ENCODE data around the gene EYS.

- TF ChIP-seq POLR2A (IDR thresholded peaks at IDR 0.05) (no peak), CTCF (IDR thresholded peaks at IDR 0.05) (no peak), POLR2AphosphoS5 (IDR thresholded peaks at IDR 0.05) (no peak)
Observed at GRCh38 chr6:64497634-64498033, 1209.4 kb downstream of the EYS start.
